Testis (tissue), 2 donors: ENCODE measurements around the gene TBX4.

Experiments used
- POLR2A ChIP-seq: fragments of 450-650 bp; IDR thresholded peaks from one replicate; pipeline ENCODE4 v1.6.1; 2017; ENCODE audit warnings: antibody characterized with exemption, mild to moderate bottlenecking, moderate library complexity
- TF ChIP-seq, protein P1 (sequence below), 3 experiments: fragments of 450-650 bp in 2 of 3; fragments of 200-600 bp in 1 of 3; sonication (generic) in 1 of 3; IDR thresholded peaks; one replicate each; pipeline ENCODE4 v1.5.1; 2016 to 2019; ENCODE audit warnings: antibody characterized with exemption in 3 of 3, mild to moderate bottlenecking in 2 of 3, moderate library complexity in 1 of 3

DNA sequence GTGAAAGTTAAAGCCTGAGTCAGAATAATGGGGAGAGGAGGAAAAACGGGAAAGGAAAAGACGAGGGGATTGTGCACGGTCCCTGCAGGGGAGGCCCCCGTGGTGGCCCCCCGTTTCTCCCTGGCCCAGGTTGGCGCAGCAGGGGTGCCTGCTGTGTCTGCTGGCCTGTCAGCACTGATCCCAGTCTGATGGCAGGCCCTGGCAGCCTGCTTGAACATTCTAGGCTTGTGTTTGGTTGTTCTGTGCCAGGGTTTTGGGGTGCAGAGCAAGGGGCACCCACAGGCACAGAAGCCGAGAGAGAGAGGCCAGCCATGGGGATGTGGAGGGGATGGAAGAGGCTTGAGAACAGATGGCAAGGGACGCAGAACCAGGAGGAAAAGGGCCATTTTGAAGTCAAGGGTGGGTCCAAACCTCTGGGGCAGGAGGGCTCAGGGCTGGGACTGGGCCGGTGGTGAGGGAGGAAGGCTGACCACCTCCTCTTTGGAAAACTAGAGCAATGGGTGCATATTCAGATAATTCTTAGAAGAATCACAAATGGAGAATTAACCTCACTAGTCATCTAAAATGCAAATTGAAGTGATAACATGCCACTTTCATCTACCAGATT lies 35.9 kb downstream of the TBX4 start:
- TF ChIP-seq, protein P1, sequence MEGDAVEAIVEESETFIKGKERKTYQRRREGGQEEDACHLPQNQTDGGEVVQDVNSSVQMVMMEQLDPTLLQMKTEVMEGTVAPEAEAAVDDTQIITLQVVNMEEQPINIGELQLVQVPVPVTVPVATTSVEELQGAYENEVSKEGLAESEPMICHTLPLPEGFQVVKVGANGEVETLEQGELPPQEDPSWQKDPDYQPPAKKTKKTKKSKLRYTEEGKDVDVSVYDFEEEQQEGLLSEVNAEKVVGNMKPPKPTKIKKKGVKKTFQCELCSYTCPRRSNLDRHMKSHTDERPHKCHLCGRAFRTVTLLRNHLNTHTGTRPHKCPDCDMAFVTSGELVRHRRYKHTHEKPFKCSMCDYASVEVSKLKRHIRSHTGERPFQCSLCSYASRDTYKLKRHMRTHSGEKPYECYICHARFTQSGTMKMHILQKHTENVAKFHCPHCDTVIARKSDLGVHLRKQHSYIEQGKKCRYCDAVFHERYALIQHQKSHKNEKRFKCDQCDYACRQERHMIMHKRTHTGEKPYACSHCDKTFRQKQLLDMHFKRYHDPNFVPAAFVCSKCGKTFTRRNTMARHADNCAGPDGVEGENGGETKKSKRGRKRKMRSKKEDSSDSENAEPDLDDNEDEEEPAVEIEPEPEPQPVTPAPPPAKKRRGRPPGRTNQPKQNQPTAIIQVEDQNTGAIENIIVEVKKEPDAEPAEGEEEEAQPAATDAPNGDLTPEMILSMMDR (IDR thresholded peaks at IDR 0.05): no peak
- no peak for TF ChIP-seq POLR2A
